GM12878 (cell line): ENCODE results near the gene MT1G. TPM values are rescaled to one million over a fixed set of nuclear protein-coding genes. Genes with fewer than 3 reads are reported as not detected.

Source experiments
- ATAC-seq: fragments of 200-7000 bp; cut with Tn5 transposase; 3 replicates; pipeline ENCODE4 v1.9.1; 2020; ENCODE audit warnings: mild to moderate bottlenecking, moderate library complexity
- BruUV-seq: library from RNA; stranded (reverse); fragments of 400-500 nt; replicated peaks from 2 replicates; lab custom pipeline; 2021; lab: Mats Ljungman, UMichigan
- CTCF ChIA-PET: fragments of 300-600 bp; sonication (Branson Sonifier 250); formaldehyde crosslinking; extraction: SDS; loops from one replicate; lab custom pipeline; 2021; ENCODE audit warnings: inconsistent platforms; lab: Yijun Ruan, JAX
- POLR2A ChIA-PET: fragments of 350-600 bp; formaldehyde crosslinking; extraction: SDS; loops from one replicate; lab custom pipeline; 2021; ENCODE audit warnings: inconsistent platforms; lab: Charles Lee
- RAD21 ChIA-PET: fragments of 300-600 bp; sonication (Branson Sonifier 250); formaldehyde crosslinking; loops from one replicate; lab custom pipeline; 2023; ENCODE audit warnings: antibody characterized with exemption; ENCODE audit not compliant: unreplicated experiment; lab: Charles Lee
- SMC1A ChIA-PET: fragments of 300-600 bp; sonication (Branson Sonifier 250); formaldehyde crosslinking; loops from one replicate; lab custom pipeline; 2023; ENCODE audit not compliant: unreplicated experiment, uncharacterized antibody; lab: Charles Lee
- DNase-seq: peaks from one replicate; pipeline ENCODE4 v3.0.0-alpha.2; 2011; ENCODE audit warnings: low read depth, low spot score
- FAIRE-seq: peaks from 3 replicates; lab custom pipeline; 2011; peaks lifted over from hg19 to GRCh38; lab: Jason Lieb, UNC
- H2AFZ ChIP-seq: 2 replicates; pipeline ENCODE4 v1.6.0; 2011; ENCODE audit warnings: low read depth, low read length, control low read depth; ENCODE audit not compliant: control insufficient read depth
- H3K27ac ChIP-seq: 2 replicates; pipeline ENCODE4 v1.5.1; 2011; ENCODE audit warnings: control low read depth; ENCODE audit not compliant: control insufficient read depth, insufficient read depth
- H3K27me3 ChIP-seq, 2 experiments: replicated peaks in 1 of 2; 2 replicates each; pipeline versions ENCODE4 v1.6.0 to v1.6.1; 2011; ENCODE audit warnings: low read length in 1 of 2; ENCODE audit not compliant: control insufficient read depth in 2 of 2, insufficient read depth in 2 of 2
- H3K36me3 ChIP-seq, 2 experiments: 2 replicates each; pipeline ENCODE4 v1.5.1; 2011; ENCODE audit warnings: low read length in 1 of 2; ENCODE audit not compliant: control insufficient read depth in 2 of 2, insufficient read depth in 2 of 2
- H3K4me1 ChIP-seq: 2 replicates; pipeline ENCODE4 v1.6.1; 2011; ENCODE audit warnings: mild to moderate bottlenecking, low read length, moderate library complexity, mixed read lengths; ENCODE audit not compliant: control insufficient read depth, insufficient read depth
- H3K4me2 ChIP-seq: 2 replicates; pipeline ENCODE4 v1.6.0; 2011; ENCODE audit warnings: control low read depth; ENCODE audit not compliant: control insufficient read depth, insufficient read depth
- H3K4me3 ChIP-seq: fragments of 200-600 bp; sonication (generic); 2 replicates; pipeline ENCODE4 v1.5.1; 2016
- H3K79me2 ChIP-seq: 2 replicates; pipeline ENCODE4 v1.6.0; 2011; ENCODE audit warnings: low read length; ENCODE audit not compliant: control insufficient read depth, insufficient read depth
- H3K9ac ChIP-seq: 2 replicates; pipeline ENCODE4 v1.8.0; 2011; ENCODE audit warnings: low read length, control low read depth, mixed read lengths; ENCODE audit not compliant: control insufficient read depth, insufficient read depth
- H3K9me3 ChIP-seq: replicated peaks from 3 replicates; pipeline ENCODE4 v1.5.1; 2011; ENCODE audit warnings: mild to moderate bottlenecking, low read length; ENCODE audit not compliant: control insufficient read depth, insufficient read depth
- H4K20me1 ChIP-seq: 2 replicates; pipeline ENCODE4 v1.6.0; 2011; ENCODE audit not compliant: control insufficient read depth, insufficient read depth
- CTCF ChIP-seq, 3 experiments: IDR thresholded peaks in 2 of 3; conservative IDR thresholded peaks in 1 of 3; 2 replicates each; pipeline ENCODE4 v1.5.1; 2011; ENCODE audit warnings: low read depth in 3 of 3, low read length in 3 of 3, mild to moderate bottlenecking in 3 of 3, control low read depth in 2 of 3, moderate library complexity in 2 of 3, inconsistent platforms in 1 of 3, mixed read lengths in 1 of 3; ENCODE audit not compliant: control insufficient read depth in 2 of 3, insufficient read depth in 1 of 3; ENCODE audit errors: extremely low read depth in 1 of 3
- EED ChIP-seq: sonication (generic); IDR thresholded peaks from 2 replicates; pipeline ENCODE4 v1.6.1; 2016; ENCODE audit warnings: antibody characterized with exemption, low read depth
- RAD21 ChIP-seq: IDR thresholded peaks from 2 replicates; pipeline ENCODE4 v1.6.1; 2011; ENCODE audit warnings: mild to moderate bottlenecking, low read depth, low read length, moderate library complexity; ENCODE audit not compliant: insufficient read depth
- SMC3 ChIP-seq: IDR thresholded peaks from 2 replicates; pipeline ENCODE4 v1.6.1; 2011; ENCODE audit warnings: low read length, improper control_type of control experiment, borderline replicate concordance
- WGBS: methylation state at CpG from one replicate; pipeline ENCODE4 v1.1.6; 2016; ENCODE audit warnings: low lambda C conversion rate; ENCODE audit not compliant: insufficient replicate concordance, insufficient coverage; ENCODE audit errors: missing lambda C conversion rate; 5-methylcytosine and 5-hydroxymethylcytosine counted together
- in situ Hi-C: fragments of 300-500 bp; cut with MboI; formaldehyde crosslinking; loops from 9 replicates; pipeline ENCODE4 v1.14.3; 2018; ENCODE audit warnings: mixed read lengths
- intact Hi-C: fragments of 100-400 bp; cut with micrococcal nuclease; formaldehyde crosslinking; loops from one replicate; pipeline ENCODE4 v1.14.2; 2022; ENCODE audit not compliant: unreplicated experiment
- polyA plus RNA-seq, 11 experiments: library from polyadenylated mRNA; depleted of rRNA in 4 of 11; unstranded in 6 of 11; stranded (reverse) in 5 of 11; fragments of >200 nt; fragmentation: Nextera tagmentation in 4 of 11; fragmentation: Illumina TruSeq in 1 of 11; extraction: Ambion mirVana in 4 of 11; extraction: Trizol in 1 of 11; gene quantifications; 1 replicate in 1 of 11; 2 replicates in 10 of 11; pipeline versions ENCODE4 v1.2.1 to v1.2.3, GENCODE V29; 2011 to 2016; ENCODE audit warnings: inconsistent platforms in 2 of 11, missing spikeins in 2 of 11, low read depth in 1 of 11
- total RNA-seq, 4 experiments: library from RNA; depleted of rRNA in 3 of 4; stranded (reverse); fragments of >200 nt in 3 of 4; fragmentation: Illumina TruSeq in 1 of 4; extraction: Trizol in 1 of 4; gene quantifications; 2 replicates each; pipeline versions ENCODE4 v1.2.1 to v1.2.3, GENCODE V29; 2013 to 2021

The MT1G gene
- total and polyA plus RNA-seq, 10 of the 15 experiments (the other 5 are each of a cell fraction or from before 2014, with no cell fraction given), result 1.2 to 9.1 (median 4.6) TPM

DNA sequence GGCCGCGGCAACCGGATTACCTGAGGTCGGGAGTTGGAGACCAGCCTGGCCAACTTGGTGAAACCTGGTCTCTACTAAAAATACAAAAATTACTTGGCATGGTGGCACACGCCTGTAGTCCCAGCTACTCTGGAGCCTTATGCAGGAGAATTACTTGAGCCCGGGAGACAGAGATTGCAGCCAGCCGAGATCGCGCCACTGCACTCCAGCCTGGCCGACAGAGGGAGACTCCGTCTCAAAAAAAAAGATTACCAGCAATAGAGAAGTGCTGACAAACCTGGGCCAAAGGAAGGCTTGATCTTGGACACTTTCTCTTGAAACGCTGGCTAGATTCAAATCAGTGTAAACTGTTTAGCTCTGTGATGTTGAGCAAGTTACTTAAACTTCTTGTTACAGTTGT, 6.1 kb upstream of the MT1G start:
- CTCF ChIA-PET, result interaction anchor here (2.6 kb wide), 1 partner anchor 28 kb away, joined by 28 read pairs; no protein-coding TSS in a partner anchor
- H3K4me3 ChIP-seq, result no peak overlapping the region
- WGBS, result 34% methylated on average over 12 of the region's 12 CpGs
- FAIRE-seq (no peak), DNase-seq (no peak)
- in situ Hi-C loops, result no loop called here
- no peak overlapping the region for H2AFZ ChIP-seq
- H3K27ac ChIP-seq, result no peak overlapping the region
- TF ChIP-seq CTCF (IDR thresholded peaks at IDR 0.05 in 2 of 3, conservative IDR thresholded peaks at IDR 0.05 in 1 of 3; ENCODE audit: control insufficient read depth in 2 of 3, extremely low read depth in 1 of 3, insufficient read depth in 1 of 3, low read depth in 3 of 3, low read length in 3 of 3), result peak; percentile 45 to 58 (median 47)
- TF ChIP-seq EED, result no peak
- peak; percentile 42; the same call in 1 of the 2 replicates for TF ChIP-seq SMC3
- TF ChIP-seq RAD21, result peak; percentile 60
- TF ChIP-seq, all 136 proteins: peak for 3
- Histone ChIP-seq H3K4me2 (no peak overlapping the region), H3K9ac (no peak overlapping the region), H3K9me3 (no peaks in the 10 kb centered on the region), H3K4me1 (no peaks in the 10 kb centered on the region), H3K36me3 (no peaks in the 10 kb centered on the region), H4K20me1 (no peaks in the 10 kb centered on the region), H3K79me2 (no peaks in the 10 kb centered on the region), H3K27me3 (peaks cover 11 to 14% of the 10 kb centered on the region in 2 experiments)
- intact Hi-C loops, result loop anchor here (1.0 kb wide), 1 partner anchor 28 kb away; no protein-coding TSS in a partner anchor
- ChIA-PET POLR2A (no interaction called here), RAD21 (interaction anchor here (1.1 to 2.5 kb wide), 3 partner anchors 9 to 28 kb away, joined by 3 to 11 read pairs (median 4); partner anchors contain the start of gene MT1X), SMC1A (interaction anchor here (0.6 to 1.5 kb wide), 4 partner anchors 9 to 314 kb away, joined by 3 to 7 read pairs (median 4); no protein-coding TSS in a partner anchor)
- BruUV-seq, result no TSS peak
- ATAC-seq, result peak; percentile 52
